GM19395 (cell line): ENCODE measurements around the gene OTOP2.

Experiments used
- ATAC-seq: cut with Tn5 transposase; IDR thresholded peaks from one replicate; pipeline ENCODE4 v1.9.1; 2021; ENCODE audit warnings: mild to moderate bottlenecking, moderate library complexity; ENCODE audit not compliant: unreplicated experiment

Gene OTOP2

DNA sequence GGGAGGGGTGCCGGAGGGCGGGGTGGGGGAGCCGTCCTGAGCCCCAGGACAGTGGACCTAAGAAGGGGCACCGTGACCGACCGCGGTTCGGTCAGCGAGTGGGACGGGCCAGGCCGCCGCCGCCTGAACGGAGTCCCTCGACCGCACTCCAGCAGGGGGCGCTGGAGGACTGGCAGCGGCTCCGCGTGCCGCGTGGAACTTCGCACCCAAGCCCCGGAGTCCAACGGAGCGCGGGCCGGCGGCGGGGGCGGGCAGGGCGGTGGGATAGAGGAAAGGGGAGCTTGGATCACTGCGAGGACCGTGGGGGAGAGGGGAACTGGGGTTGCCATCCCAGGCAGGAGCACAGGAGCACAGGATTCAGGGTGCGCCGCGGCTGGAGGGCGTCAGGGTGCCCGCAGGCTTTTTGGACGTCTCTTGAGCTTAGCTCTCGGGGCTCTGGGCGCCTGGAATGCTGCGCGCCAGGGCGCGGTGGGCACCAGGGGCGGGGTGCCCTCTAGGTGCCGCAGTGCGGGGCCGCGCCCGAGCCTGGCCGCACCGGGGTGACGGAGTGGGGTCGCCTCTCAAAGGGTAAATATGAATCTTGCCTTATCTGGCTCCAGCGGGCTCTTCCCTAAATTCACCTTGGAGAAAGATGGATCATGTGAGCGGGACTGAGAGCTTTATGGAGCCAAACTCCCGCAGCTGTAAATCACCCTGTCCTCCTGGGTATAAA is 379 bp upstream of the OTOP2 start:
- ATAC-seq, result no peak

DNA sequence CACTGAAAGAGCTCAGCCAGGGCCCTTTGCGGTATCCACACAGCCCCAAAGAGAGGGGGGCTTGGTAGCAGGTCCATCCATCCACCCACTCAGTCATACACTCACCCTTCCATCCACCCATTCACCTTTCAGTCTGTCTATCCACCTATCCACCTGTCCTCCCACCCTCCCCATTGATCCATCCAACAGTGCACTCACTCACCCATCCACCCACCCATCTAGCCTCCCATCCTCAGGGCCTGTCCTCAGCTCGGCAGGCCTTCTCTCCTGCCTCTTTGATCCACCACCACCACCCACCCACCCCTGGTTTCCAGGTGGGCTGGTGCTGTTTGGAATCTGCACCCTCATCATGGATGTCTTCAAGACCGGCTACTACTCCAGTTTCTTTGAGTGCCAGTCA is 1.2 kb downstream of the OTOP2 start:
- ATAC-seq, result no peak

DNA sequence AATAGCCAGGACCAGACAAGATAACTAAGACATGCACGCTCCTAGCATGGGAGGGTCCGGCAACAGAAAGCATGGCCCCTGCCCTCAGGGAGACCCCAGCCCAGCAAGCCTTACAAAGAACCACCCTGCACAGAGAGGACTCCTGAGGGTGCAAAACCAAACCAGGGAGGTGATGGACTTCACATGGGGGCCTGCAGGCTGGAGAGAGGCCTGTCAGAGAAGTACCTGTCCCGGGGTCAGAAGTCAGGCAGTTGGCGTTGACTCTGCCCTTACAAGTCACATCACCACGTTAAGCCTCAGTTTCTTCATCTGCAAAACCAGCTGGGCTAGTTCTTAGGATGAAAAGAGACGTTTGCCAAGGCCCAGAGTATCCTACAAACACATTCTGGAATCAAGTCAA is 4.7 kb downstream of the OTOP2 start:
- ATAC-seq, result no peak

DNA sequence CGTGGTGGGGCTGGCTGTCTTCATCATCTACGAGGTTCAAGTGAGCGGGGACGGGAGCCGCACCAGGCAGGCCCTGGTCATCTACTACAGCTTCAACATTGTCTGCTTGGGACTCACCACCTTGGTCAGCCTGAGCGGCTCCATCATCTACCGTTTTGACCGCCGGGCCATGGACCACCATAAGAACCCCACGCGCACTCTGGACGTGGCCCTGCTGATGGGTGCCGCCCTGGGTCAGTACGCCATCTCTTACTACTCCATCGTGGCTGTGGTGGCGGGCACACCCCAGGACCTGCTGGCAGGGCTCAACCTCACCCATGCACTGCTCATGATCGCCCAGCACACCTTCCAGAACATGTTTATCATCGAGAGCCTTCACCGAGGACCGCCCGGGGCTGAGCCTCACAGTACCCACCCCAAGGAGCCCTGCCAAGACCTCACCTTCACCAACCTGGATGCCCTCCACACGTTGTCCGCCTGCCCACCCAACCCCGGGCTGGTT is 6.5 kb downstream of the OTOP2 start:
- no peak for ATAC-seq

DNA sequence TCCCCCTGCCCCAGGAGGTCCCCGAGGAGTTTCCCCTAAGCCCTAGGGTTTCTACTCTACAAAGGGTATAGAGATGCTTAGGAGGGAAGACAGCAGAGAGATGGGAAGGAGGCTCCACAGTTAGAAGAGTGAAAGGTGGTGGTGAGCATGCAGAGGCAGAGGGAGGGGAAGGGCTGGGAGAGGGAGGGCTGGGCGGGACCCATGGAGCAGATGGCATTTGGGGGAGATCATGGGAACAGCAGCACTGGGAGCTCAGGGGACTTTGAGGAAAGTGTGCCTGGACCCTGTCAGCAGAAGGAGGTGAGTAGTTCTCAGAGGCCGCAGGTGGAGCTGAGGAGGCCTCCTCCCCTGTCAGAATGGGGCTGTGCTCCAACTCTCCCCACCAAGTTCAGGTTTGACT is 11.0 kb downstream of the OTOP2 start:
- no peak for ATAC-seq

DNA sequence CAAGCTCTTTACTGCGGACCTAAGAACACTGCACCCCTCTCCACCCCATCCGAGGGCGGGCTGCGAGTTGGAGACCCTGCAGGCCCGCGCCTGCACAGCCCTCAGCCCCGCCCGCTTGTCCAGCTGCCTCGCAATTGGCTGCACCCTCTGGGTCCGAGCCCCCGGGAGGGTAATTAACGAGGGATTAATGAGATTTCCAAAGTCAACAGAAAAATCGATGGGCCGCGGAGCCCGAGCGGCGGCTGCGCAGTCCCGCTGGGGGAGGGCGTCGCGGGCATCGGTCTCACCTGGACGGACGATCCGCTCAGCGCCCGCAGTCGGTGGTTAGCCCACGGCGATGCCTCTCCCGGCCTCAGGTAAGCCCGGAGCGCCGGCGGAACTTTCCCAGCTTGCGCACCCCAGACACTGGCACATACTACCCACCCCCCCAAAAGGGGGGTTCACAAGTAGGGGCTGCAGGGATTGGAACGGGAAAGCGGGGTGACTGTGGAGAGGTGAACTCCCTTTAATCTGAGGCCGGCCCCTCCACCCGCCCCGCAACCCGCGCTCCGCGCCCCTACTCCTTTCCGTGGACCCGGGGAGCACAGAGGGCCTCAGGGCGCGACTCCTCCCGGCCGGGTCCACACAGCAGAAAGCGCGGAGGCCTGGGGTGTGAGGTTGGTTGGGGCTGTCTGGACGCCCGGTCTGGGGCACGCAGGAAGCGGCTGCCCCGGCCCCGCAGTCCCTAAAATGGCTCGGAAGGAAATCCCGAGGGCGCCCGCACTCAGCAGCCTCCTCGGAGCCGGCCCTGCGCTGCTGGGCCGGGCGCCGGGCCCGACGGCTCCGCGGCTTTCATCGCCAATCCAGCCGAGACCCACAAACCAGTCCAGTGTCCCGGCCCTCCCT is 11.8 kb downstream of the OTOP2 start, which contains the start of gene OTOP3:
OTOP3 (plus strand) TSS at position 314 of the 885 bp plus-strand sequence; CDS start at position 338, 24 bp downstream.
- no peak for ATAC-seq

DNA sequence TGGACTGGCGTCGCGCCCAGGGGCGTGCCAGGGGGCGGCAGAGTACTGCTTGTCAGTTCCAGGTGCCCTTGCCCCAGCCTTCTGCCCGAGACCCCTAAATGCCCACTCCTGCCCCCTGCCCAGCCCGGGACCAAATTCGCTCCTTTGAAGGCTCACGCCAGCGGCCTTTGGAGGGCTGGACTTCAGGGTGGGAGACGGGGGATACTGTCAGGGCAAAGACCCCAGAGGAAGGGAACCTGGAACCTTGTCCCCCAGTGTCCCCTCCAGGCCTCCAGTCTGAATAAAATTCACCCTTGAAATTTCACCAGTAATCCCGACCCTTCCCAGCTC is 12.4 kb downstream of the OTOP2 start:
- ATAC-seq, result no peak

DNA sequence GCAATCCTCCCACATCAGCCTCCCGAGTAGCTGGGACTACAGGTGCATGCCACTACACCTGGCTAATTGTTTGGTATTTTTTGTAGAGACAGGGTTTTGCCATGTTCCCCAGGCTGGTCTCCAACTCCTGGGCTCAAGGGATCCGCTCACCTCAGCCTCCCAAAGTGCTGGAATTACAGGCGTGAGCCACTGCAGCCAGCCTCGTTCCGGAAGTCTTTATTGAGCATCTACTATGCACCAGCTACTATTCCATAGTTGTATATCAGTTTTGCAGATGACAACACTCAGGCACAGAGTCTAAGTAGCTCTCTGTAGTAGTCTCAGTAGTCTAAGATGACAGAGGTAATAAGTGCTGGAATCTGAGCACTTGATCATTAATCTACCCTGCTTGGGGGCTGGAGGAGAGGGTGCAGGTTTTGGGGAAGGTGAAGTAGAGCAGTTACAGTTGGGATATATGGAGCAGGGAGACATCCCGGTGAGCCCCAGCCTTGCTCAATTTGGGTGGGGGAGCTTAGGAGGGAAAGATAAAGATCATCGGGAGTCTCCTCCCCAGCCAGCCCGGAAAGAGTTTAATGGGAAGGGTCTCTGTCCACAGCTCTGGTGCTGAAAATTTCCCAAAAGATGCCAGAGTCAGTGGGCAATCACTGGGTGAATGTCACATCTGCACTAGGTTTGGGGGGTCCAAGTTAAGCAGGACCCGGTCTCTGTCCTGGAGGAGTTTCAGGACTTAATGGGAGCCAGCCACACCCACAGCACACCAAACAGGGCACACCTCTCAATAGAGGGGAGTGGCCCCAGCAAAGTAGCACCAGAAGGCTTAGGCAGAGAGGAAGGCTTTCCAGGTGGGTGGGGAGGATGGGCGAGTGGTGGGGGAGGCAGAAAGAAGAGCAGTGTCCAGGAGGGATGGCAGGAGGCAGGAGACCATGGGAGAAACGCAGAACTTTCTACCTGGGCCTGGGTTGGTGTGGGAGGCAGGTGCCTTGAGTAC is 13.3 kb downstream of the OTOP2 start:
- ATAC-seq, result no peak

DNA sequence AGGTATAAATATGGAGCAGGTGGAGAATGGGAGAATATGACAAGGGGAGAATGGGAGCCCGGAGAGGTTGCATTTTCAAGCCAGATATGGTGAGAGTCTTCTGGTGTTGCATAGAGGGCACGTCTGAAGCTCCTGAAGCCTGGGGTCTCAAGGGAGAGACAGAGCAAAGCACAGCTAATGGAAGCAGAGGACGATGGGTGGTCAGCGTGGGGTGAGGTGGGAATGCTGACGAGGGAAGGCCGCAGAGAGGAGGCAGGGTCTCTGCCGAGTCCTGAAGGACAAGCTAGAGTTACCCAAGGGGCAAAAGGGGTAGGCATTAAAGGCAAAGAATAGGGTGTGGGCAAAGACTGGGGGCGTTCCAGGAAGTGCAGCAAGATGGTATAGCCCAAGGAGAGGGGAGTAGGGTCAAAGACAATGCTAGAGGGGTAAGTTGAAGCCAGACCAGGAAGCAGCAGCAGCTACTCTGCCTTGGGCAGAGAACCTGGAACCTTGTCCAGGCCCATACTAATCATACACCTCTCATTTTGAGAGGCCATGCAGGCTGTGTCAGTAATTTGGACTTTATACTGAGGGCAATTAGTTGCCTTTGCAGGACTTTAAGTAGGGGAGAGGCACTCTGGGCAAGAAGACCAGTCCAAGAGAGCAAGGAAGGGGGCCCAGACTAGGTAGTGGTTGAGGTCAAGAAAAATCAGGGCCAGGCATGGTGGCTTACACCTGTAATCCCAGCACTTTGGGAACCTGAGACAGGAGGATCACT is 14.3 kb downstream of the OTOP2 start:
- no peak for ATAC-seq

DNA sequence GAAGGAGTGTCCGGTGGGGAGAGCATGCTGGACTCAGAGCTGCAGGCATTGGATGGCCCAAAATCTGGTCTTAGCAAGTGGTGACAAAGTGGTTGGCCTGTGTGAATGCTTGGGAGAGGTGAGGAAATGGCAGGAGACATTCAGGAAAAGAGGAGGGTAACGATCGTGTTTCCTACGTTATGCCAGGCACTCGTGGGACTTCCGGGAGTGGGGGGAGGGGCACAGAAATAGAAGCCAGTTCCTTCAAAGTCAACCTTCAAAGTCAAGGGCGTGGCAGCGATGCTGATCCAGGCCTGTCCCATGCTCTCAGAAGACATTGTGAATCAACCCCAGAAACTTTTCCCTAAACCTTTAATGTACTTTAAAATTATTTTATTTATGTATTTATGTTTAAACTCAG is 15.5 kb downstream of the OTOP2 start:
- ATAC-seq, result no peak

DNA sequence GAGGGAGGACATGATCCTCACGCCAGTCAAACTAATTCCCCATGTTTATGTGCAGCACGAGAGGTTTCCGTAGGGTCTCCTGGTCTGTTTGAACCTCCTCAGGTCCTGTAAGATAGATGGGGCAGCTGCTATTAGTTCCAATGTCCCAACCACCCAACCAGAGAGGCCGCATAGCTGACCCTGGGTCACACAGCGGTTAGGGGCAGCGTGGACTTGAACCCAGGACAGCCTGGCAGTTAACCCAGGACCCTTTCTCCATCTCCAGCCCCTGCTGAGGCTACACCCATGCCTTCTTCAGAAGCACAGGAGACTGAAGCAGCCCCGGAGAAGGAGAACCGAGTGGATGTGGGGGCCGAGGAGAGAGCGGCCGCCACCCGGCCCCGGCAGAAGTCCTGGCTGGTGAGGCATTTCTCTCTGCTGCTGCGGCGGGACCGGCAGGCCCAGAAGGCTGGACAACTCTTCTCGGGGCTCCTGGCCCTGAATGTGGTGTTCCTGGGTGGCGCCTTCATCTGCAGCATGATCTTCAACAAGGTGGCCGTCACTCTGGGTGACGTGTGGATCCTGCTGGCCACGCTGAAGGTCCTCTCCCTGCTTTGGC is 17.2 kb downstream of the OTOP2 start:
- no peak for ATAC-seq

DNA sequence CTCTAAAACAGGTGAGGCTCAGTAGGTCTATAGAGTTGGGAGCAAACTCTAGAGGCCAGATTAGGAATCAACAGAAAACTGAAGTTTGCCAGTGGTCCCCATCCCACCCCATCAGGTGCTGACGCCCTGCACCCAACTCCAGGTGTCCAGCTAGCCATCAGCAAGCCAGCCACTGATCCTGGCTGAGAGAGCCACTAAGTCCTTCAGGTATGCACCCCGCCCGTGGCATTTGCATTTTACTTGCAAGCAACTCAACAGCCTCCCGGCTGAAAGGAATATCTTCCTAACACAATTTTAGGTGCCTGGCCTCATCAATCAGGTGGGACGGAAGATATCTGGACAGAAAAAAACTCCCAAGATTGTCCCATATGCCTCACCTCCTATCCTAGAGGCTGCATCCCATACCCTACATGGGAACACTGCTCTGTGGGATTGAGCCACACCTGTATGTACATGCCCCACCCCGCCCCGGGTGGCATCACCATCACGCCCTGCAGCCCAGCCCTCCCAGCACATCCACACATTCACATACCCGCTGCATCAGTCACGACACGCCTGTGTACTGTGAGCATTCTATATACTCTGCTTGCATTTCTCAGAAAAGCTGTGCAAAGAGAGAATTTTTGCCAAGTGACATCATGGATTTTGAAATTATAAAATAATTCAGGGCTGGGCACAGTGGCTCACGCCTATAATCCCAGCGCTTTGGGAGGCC is 19.9 kb downstream of the OTOP2 start:
- ATAC-seq, result no peak

DNA sequence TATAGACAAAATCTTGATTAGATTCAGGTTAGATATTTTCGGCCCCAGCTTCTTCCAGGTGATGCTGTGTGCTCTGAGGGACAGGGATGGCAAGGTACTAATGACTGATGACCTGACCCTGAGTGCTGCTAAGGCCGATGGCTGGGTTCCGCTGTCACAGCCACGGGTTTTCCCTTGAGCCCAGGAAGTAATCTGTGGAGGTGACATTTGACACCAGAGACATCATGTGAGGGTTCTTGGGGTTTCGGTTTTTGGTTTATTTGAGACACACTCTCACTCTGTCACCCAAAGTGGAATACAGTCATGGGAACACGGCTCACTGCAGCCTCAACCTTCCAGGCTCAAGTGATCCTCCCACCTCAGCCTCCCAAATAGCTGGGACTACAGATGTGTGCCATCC is 21.5 kb downstream of the OTOP2 start:
- no peak for ATAC-seq

DNA sequence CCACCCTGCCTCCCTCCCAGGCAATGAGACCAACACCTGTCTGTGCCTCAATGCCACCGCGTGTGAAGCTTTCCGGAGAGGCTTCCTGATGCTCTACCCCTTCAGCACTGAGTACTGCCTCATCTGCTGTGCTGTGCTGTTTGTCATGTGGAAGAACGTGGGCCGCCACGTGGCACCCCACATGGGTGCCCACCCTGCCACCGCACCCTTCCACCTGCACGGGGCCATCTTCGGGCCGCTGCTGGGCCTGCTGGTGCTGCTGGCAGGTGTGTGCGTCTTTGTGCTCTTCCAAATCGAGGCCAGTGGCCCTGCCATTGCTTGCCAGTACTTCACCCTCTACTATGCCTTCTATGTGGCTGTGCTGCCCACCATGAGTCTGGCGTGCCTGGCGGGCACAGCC is 22.6 kb downstream of the OTOP2 start:
- no peak for ATAC-seq

DNA sequence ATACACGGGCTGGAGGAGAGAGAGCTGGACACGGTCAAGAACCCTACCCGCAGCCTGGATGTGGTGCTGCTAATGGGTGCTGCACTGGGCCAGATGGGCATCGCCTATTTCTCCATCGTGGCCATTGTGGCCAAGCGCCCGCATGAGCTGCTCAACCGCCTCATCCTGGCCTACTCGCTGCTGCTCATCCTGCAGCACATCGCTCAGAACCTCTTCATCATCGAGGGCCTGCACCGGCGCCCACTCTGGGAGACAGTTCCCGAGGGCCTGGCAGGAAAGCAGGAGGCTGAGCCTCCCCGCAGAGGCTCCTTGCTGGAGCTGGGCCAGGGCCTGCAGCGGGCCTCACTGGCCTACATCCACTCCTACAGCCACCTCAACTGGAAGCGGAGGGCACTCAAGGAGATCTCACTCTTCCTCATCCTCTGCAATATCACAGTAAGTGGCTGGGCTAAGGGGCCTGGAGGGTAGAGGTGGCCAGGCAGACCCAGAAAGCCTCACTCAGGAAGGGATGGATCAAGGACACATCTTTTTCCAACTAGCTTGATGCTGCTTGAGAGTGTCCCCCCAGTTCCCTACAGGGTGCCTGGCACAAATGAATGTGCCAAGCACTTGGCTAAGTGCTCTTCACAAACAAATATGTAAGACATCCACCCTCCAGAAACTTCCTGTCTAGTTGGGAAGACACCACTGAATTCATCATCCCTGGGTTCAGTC is 23.1 kb downstream of the OTOP2 start:
- ATAC-seq, result no peak

DNA sequence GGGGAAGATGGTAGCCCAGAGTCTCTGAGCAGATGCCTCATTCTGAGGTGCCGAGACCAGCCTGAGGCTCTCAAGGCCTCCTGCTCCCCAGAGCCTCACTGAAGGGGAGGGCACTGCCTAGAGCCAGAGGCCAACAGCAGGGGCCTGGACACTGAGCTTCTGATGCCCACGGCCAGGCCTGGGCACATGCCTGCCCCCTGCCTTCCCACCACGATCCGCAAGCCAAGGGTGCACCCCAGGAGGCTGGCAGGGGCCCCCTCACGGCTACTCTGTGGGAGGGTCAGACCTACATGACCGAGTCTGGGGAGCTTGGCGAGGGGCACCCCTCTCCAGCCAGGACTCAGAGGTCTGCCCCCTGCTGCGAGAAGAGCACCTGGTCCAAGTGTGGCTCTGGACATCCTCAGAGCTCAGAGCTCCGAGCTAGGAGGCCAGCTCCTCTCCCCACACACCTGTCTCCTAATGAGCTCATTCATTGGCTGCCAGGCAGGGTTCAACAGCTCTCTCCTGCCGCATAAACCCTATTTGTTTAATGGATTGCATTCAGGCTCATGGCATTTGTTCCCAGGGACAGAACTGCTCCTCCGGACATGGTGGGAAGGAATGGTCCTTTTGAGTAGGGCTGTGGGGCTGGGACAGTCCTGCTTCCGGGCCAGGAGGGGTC is 25.5 kb downstream of the OTOP2 start:
- ATAC-seq, result no peak

DNA sequence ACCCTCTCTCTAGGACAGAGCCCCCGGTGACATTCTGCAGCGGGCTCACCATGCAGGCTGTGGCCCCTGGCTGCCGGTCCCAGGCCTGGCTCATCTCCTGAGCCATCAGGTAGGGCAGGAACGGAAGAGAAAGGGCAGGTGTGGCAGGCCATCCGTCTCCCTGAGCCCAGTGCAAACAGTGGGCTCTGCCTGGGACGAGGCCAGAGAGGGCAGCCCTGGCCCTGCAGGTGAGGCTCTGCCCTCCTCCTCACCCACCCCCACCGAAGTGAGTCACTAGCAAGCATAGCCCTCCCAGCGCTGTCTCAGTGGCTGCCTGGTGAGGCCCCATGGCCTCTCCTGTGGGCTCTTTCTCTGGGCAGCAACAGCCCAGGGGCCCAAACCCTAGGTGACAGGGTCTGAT is 26.1 kb downstream of the OTOP2 start:
- no peak for ATAC-seq

DNA sequence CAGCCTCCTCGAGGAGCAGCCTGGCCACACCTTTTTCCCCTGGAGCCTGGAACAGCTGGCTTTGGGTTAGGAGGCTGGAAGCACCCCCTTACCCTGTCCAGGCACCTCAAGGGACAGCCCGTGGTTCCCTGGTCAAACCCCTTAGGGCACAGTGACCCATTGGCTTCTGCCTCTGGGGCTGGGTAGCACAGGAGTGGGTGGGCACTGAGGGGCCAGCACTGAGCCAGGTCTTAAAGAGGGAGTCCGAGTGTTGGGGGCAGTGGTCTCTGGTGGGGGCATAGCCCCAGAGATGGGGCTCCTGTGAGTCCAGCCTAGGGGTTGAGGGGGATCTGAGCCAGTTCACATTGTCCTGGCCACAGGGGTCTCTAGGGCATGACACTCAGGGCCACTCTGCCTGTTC is 27.0 kb downstream of the OTOP2 start:
- no peak for ATAC-seq
